H9 (cell line): ENCODE data around the gene PDE3B. TPM values are rescaled to one million over a fixed set of nuclear protein-coding genes. Genes with fewer than 3 reads are reported as not detected.

Source experiments
- DNase-seq: peaks from one replicate; pipeline ENCODE4 v3.0.0-alpha.2; 2017
- H2AFZ ChIP-seq: one replicate; pipeline ENCODE4 v1.6.1; 2013; ENCODE audit warnings: mild to moderate bottlenecking, low read length, control low read depth, moderate library complexity
- H2AK5ac ChIP-seq: 2 replicates; pipeline ENCODE4 v1.6.1; 2013; ENCODE audit warnings: low read length, control low read depth, mixed read lengths; ENCODE audit not compliant: insufficient read length
- H2BK120ac ChIP-seq: one replicate; pipeline ENCODE4 v1.6.1; 2013; ENCODE audit warnings: low read depth, mild to moderate bottlenecking, low read length, control low read depth, inconsistent platforms; ENCODE audit not compliant: poor library complexity, severe bottlenecking
- H2BK12ac ChIP-seq: 2 replicates; pipeline ENCODE4 v1.6.1; 2013; ENCODE audit warnings: low read length, control low read depth, mixed read lengths, low read depth; ENCODE audit not compliant: insufficient read length
- H2BK15ac ChIP-seq: 2 replicates; pipeline ENCODE4 v1.6.1; 2013; ENCODE audit warnings: low read depth, low read length, control low read depth
- H2BK20ac ChIP-seq: one replicate; pipeline ENCODE4 v1.6.1; 2013; ENCODE audit warnings: low read depth, mild to moderate bottlenecking, low read length, control low read depth, inconsistent platforms; ENCODE audit not compliant: poor library complexity, severe bottlenecking
- H2BK5ac ChIP-seq: 2 replicates; pipeline ENCODE4 v1.6.1; 2013; ENCODE audit warnings: low read length, control low read depth, mixed read lengths; ENCODE audit not compliant: insufficient read length
- H3K14ac ChIP-seq: 2 replicates; pipeline ENCODE4 v1.6.1; 2013; ENCODE audit warnings: low read length, control low read depth; ENCODE audit not compliant: insufficient read depth
- H3K18ac ChIP-seq: 2 replicates; pipeline ENCODE4 v1.6.1; 2013; ENCODE audit warnings: low read depth, mild to moderate bottlenecking, mixed read lengths, low read length, control low read depth; ENCODE audit not compliant: insufficient read length
- H3K23ac ChIP-seq: 2 replicates; pipeline ENCODE4 v1.6.1; 2013; ENCODE audit warnings: low read length, control low read depth, mixed read lengths, low read depth; ENCODE audit not compliant: insufficient read length
- H3K23me2 ChIP-seq: 2 replicates; pipeline ENCODE4 v1.6.1; 2013; ENCODE audit warnings: low read depth, mild to moderate bottlenecking, mixed read lengths, low read length, control low read depth; ENCODE audit not compliant: insufficient read length, poor library complexity, severe bottlenecking
- H3K27ac ChIP-seq: 2 replicates; pipeline ENCODE4 v1.5.1; 2013; ENCODE audit warnings: low read length, control low read depth, mixed read lengths, low read depth; ENCODE audit not compliant: insufficient read length
- H3K27me3 ChIP-seq: 2 replicates; pipeline ENCODE4 v1.6.1; 2013; ENCODE audit warnings: low read length, control low read depth, inconsistent platforms; ENCODE audit not compliant: insufficient read depth
- H3K4ac ChIP-seq: 2 replicates; pipeline ENCODE4 v1.6.1; 2013; ENCODE audit warnings: low read depth, mild to moderate bottlenecking, control low read depth, inconsistent platforms, low read length, moderate library complexity
- H3K4me1 ChIP-seq: 2 replicates; pipeline ENCODE4 v1.6.1; 2013; ENCODE audit warnings: low read length, control low read depth, inconsistent platforms; ENCODE audit not compliant: insufficient read depth
- H3K4me2 ChIP-seq: 2 replicates; pipeline ENCODE4 v1.6.1; 2013; ENCODE audit warnings: low read length, control low read depth, mixed read lengths; ENCODE audit not compliant: insufficient read length, insufficient read depth
- H3K56ac ChIP-seq: 2 replicates; pipeline ENCODE4 v1.6.1; 2013; ENCODE audit warnings: low read depth, mild to moderate bottlenecking, mixed read lengths, low read length, control low read depth; ENCODE audit not compliant: insufficient read length
- H3K79me1 ChIP-seq: 2 replicates; pipeline ENCODE4 v1.6.1; 2013; ENCODE audit warnings: low read depth, mild to moderate bottlenecking, moderate library complexity, low read length, control low read depth, inconsistent platforms; ENCODE audit not compliant: insufficient read depth, poor library complexity, severe bottlenecking
- H3K79me2 ChIP-seq: 2 replicates; pipeline ENCODE4 v1.6.1; 2013; ENCODE audit warnings: low read length, control low read depth, inconsistent platforms; ENCODE audit not compliant: insufficient read depth
- H3K9ac ChIP-seq: 2 replicates; pipeline ENCODE4 v1.6.1; 2013; ENCODE audit warnings: low read length, control low read depth, mixed read lengths; ENCODE audit not compliant: insufficient read length; ENCODE audit errors: extremely low read depth
- H3K9me3 ChIP-seq: one replicate; pipeline ENCODE4 v1.6.1; 2013; ENCODE audit warnings: low read depth, low read length, inconsistent platforms; ENCODE audit not compliant: control insufficient read depth
- H3T11ph ChIP-seq: one replicate; pipeline ENCODE4 v1.6.1; 2013; ENCODE audit warnings: mild to moderate bottlenecking, low read length, control low read depth, inconsistent platforms
- H4K20me1 ChIP-seq: one replicate; pipeline ENCODE4 v1.6.1; 2013; ENCODE audit not compliant: control insufficient read depth, insufficient read length, insufficient read depth
- H4K5ac ChIP-seq: 2 replicates; pipeline ENCODE4 v1.6.1; 2013; ENCODE audit warnings: low read depth, mild to moderate bottlenecking, mixed read lengths, low read length, control low read depth; ENCODE audit not compliant: insufficient read length
- H4K8ac ChIP-seq: replicated peaks from 2 replicates; pipeline ENCODE4 v1.6.1; 2013; ENCODE audit warnings: low read length, control low read depth, mixed read lengths, low read depth; ENCODE audit not compliant: insufficient read length
- H4K91ac ChIP-seq: 2 replicates; pipeline ENCODE4 v1.6.1; 2013; ENCODE audit warnings: low read depth, mild to moderate bottlenecking, moderate library complexity, mixed read lengths, low read length, control low read depth; ENCODE audit not compliant: insufficient read length
- H3K27ac Mint-ChIP-seq, 3 experiments: 2 replicates in 2 of 3; 3 replicates in 1 of 3; pipeline ENCODE4 v1.8.0; 2020 to 2021; ENCODE audit warnings: mixed read lengths in 3 of 3, mild to moderate bottlenecking in 1 of 3, moderate library complexity in 1 of 3
- H3K27me3 Mint-ChIP-seq: 2 replicates; pipeline ENCODE4 v1.8.0; 2021; ENCODE audit warnings: low read depth, mild to moderate bottlenecking, moderate library complexity, mixed read lengths
- H3K36me3 Mint-ChIP-seq, 3 experiments: 2 replicates in 2 of 3; 3 replicates in 1 of 3; pipeline ENCODE4 v1.8.0; 2020 to 2021; ENCODE audit warnings: low read depth in 3 of 3, mixed read lengths in 3 of 3; ENCODE audit not compliant: insufficient read depth in 1 of 3
- H3K4me1 Mint-ChIP-seq, 2 experiments: 2 replicates each; pipeline ENCODE4 v1.8.0; 2020; ENCODE audit warnings: mixed read lengths in 2 of 2
- H3K4me3 Mint-ChIP-seq, 2 experiments: 2 replicates in 1 of 2; 3 replicates in 1 of 2; pipeline ENCODE4 v1.8.0; 2020 to 2021; ENCODE audit warnings: mild to moderate bottlenecking in 2 of 2, mixed read lengths in 2 of 2, moderate library complexity in 1 of 2
- H3K9me3 Mint-ChIP-seq, 2 experiments: 2 replicates in 1 of 2; 3 replicates in 1 of 2; pipeline ENCODE4 v1.8.0; 2020; ENCODE audit warnings: mild to moderate bottlenecking in 2 of 2, mixed read lengths in 2 of 2, moderate library complexity in 1 of 2
- WGBS: extraction: QIAGEN DNeasy Blood & Tissue Kit; methylation state at CpG from one replicate; pipeline ENCODE4 v1.1.7; 2013; ENCODE audit warnings: missing lambda C conversion rate, low lambda C conversion rate, mixed read lengths; ENCODE audit not compliant: insufficient read length; ENCODE audit errors: extremely low coverage; 5-methylcytosine and 5-hydroxymethylcytosine counted together
- total RNA-seq: library from RNA; stranded (reverse); gene quantifications from 2 replicates; pipeline ENCODE4 v1.2.1, GENCODE V29; 2021
- TF ChIP-seq, protein P1 (sequence below): fragments of 200-600 bp; sonication (generic); conservative IDR thresholded peaks from 3 replicates; pipeline ENCODE4 v1.8.0; 2021; ENCODE audit warnings: antibody characterized with exemption, mild to moderate bottlenecking

PDE3B gene
- total RNA-seq, 1 experiment from 2014 or later = 6.6 TPM

DNA sequence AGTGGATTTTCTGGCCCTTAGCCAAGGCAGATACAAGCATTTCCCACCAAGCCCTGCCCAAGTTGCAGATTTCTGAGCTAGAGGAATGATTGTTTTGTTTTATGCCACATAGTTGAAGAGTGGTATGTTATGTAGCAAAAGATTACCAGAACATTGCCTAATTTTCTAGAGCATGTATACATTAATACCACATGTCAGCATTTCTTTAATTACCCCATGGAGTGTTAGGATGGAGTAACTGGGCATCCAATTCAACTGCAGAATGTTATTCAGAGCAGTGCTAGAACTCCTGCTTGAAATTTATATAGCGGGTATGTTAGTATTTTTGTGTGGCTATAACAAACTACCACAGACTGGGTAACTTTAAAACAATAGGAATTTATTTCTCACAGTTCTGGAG lies 272.8 kb downstream of the PDE3B start:
- Histone ChIP-seq H2BK12ac (no peak overlapping the region), H3K23ac (no peak overlapping the region), H2BK120ac (no peak overlapping the region), H3K9ac (no peak overlapping the region), H2BK15ac (no peak overlapping the region), H4K91ac (no peak overlapping the region), H4K20me1 (no peaks in the 10 kb centered on the region), H3K79me1 (no peaks in the 10 kb centered on the region), H3K27me3 (no peaks in the 10 kb centered on the region), H3K14ac (no peak overlapping the region), H3K4me1 (no peaks in the 10 kb centered on the region), H3K18ac (no peak overlapping the region), H4K8ac (no peak overlapping the region), H3K79me2 (no peaks in the 10 kb centered on the region), H2BK5ac (no peak overlapping the region), H2AFZ (no peak overlapping the region), H2AK5ac (no peak overlapping the region), H4K5ac (no peak overlapping the region), H2BK20ac (no peak overlapping the region), H3K9me3 (no peaks in the 10 kb centered on the region), H3K27ac (no peak overlapping the region), H3K56ac (no peak overlapping the region), H3K4me2 (no peak overlapping the region), H3K4ac (no peak overlapping the region), H3K23me2 (no peaks in the 10 kb centered on the region), H3T11ph (no peak overlapping the region)
- H3K36me3 Mint-ChIP-seq = no peaks in the 10 kb centered on the region
- WGBS = no CpG with 5 or more reads among the region's 1 CpG
- TF ChIP-seq, protein P1, sequence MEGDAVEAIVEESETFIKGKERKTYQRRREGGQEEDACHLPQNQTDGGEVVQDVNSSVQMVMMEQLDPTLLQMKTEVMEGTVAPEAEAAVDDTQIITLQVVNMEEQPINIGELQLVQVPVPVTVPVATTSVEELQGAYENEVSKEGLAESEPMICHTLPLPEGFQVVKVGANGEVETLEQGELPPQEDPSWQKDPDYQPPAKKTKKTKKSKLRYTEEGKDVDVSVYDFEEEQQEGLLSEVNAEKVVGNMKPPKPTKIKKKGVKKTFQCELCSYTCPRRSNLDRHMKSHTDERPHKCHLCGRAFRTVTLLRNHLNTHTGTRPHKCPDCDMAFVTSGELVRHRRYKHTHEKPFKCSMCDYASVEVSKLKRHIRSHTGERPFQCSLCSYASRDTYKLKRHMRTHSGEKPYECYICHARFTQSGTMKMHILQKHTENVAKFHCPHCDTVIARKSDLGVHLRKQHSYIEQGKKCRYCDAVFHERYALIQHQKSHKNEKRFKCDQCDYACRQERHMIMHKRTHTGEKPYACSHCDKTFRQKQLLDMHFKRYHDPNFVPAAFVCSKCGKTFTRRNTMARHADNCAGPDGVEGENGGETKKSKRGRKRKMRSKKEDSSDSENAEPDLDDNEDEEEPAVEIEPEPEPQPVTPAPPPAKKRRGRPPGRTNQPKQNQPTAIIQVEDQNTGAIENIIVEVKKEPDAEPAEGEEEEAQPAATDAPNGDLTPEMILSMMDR = no peak
- peaks cover 7% of the 10 kb centered on the region; the same call in 1 of the 2 replicates for H3K27me3 Mint-ChIP-seq
- no peak for DNase-seq
- no peak overlapping the region for H3K4me3 Mint-ChIP-seq
- no peaks in the 10 kb centered on the region for H3K4me1 Mint-ChIP-seq
- peaks cover 0 to 6% of the 10 kb centered on the region in 2 experiments; a peak in 2 of 5 replicates for H3K9me3 Mint-ChIP-seq
- no peak overlapping the region for H3K27ac Mint-ChIP-seq

Other genes with a start within 250 kb of the PDE3B start
- gene COPB1, start 144.0 kb upstream of the PDE3B start, total RNA-seq = 71.6 and 73.1 TPM in 2 replicates
- 167 and 176 TPM in 2 replicates for gene PSMA1, start 123.4 kb upstream of the PDE3B start, total RNA-seq
- gene CYP2R1, start 248.4 kb downstream of the PDE3B start, total RNA-seq = 8.8 and 10.3 TPM in 2 replicates